Activated CD4-positive, alpha-beta T cell treated with anti-CD3 and anti-CD28 coated beads, Interleukin-10, Interleukin-2, amounts not matched to agents 100 ng/mL and 50 ng/mL, durations not matched to agents 16 hours and 8 hours (primary cell): Measurements from ENCODE around the gene ROPN1L.
"Not testable (repeated sequence)": the region's sequence is repeated elsewhere in the genome, so short reads cannot be mapped to it uniquely, and the experiment has no call there.

Experiments used
- DNase-seq: peaks from one replicate; pipeline ENCODE4 v3.0.0-alpha.2; 2020

ROPN1L gene

DNA sequence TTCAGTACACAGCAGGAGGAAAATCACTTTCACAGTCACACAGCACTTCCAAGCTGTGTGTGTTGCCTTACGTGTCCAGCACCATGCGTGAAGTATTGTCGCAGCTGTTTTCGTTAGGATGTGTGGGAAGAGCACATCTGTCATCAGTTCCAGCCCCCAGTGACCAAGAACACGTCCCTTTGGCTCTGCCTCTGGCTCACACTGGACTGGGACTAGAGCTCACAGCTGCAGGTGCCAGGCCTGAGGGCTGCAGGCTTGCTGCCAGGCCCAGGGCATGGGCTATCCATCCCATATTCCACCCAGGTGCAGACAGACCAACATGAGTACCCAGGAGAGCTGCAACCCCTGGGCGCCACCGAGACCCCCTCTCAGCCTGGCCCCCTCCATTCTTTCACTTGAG, 61.6 kb downstream of the ROPN1L start:
- no peak for DNase-seq

GRCh38 chr5:10503997-10504793, 62.5 kb downstream of the ROPN1L start:
- DNase-seq: no peak

DNA sequence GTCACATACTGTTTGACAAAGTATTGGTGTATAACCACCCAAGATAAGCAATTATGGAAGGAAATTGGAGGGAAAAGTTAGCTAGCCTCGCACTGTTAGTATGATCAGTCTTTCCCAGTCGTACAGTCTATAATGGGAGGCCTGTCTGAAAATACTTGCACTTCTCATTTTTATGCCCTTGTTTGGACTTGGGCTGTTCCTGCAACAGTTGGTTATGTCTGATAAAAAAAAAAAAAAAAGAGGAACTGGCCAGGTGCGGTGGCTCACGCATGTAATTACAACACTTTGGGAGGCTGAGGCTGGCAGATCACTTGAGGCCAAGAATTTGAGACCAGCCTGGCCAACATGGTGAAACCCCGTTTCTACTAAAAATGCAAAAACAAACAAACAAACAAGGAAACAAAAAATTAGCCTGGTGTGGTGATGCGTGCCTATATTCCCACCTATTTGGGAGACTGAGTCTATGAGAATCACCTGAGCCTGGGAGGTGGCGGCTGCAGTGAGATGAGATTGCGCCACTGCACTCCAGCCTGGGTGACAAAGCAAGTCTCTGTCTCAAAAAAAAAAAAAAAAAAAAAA, 63.9 kb downstream of the ROPN1L start:
- DNase-seq: no peak

DNA sequence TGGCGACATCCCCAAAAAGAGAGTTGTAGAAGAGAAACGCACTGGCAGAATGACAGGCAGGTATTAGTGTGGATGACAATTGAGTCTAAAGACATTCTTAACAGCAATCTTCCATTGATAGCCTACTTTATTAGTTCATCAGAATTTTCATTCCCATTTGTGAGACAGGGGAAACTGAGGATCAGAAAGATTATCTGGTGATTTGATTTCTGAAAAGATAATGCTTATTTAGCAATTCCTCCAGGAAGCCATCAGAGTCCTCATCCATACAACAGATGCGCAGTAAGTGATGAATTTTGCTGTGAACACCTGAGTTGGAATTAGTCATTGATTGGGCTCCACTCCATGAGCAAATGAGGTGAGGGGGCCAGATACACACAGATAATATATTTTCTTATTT, 64.9 kb downstream of the ROPN1L start:
- DNase-seq: no peak

DNA sequence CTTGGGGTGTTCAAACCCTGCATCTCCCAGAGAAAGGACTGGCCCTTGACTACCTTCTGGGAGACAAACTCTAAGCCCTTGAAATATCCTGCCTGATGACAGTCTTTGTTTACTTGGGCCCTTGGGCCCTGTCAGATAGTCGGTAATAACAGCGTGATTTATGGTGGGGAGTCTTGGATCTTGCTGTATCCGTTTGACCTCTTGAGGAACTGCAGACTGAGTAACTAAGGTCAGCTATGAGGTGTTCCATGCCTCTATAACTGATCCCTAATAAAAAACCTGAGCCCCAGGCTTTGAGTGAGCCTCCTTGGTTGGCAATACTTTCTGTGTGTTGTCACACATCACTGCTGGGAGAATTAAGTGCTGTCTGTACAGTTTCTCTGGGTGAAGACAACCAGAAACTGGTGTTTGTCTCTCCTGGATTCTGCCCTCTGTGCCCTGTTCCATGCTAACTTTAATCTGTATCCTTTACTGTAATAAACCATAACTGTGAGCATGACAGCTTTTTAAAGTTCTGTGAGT, 66.0 kb downstream of the ROPN1L start:
- no peak for DNase-seq

DNA sequence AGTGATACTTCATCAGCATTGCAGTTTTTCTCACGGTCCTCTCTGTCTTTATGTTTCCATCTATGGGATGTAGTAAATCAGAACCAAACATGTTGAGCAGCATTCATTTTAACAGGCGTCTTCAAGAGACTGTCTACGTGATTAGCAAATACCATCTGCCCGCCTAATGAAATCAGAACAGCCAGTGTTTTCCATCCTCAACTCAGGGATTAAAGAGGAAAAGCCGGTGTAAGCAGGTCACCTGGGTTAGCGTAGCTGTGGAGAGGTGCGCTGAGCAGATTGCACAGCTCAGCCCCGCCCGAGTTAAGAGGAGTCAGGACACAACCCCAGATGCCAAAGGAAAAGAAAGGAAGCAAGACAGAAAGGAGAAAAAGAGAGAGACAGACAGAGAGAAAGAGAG, 67.9 kb downstream of the ROPN1L start:
- no peak for DNase-seq

DNA sequence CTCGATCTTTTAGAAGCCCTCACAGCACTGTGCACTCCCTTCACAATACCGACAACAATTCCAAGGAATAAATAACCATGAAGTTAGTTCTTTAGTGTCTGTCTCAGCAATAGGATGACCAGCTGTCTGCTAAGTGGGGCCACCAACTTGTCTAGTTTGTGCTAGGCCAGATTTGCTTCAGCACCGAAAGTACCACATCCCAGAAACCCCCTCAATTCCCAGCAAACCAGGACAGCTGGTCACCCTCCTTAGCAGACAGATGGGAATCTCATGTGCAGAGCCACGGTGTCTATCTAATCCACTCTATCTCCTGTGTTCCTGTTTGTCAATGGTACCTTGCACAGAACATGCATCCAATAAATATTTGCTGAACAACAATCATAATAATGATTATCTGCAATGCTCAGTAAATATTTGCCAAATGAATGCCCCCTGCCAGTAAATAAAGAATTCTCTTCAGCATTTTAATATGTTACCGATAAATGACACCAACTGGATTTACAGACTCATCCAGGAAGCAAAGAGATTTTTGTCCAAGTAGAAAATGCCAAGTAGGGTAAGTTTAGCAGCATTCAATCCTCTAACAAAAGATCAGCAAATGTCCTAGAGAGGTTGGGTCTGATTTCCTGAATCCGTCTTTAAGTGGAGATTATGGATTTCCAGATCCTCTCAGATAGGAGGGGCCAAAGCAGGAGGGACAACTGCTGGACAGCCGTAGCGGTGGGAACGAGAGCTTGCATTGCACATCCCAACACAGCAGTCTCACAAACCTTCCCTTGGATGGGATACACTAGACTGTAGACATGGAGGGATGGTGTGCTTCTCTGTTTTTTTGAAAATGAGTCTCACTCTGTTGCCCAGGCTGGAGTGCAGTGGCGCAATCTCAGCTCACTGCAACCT, 70.3 kb downstream of the ROPN1L start:
- DNase-seq: no peak

DNA sequence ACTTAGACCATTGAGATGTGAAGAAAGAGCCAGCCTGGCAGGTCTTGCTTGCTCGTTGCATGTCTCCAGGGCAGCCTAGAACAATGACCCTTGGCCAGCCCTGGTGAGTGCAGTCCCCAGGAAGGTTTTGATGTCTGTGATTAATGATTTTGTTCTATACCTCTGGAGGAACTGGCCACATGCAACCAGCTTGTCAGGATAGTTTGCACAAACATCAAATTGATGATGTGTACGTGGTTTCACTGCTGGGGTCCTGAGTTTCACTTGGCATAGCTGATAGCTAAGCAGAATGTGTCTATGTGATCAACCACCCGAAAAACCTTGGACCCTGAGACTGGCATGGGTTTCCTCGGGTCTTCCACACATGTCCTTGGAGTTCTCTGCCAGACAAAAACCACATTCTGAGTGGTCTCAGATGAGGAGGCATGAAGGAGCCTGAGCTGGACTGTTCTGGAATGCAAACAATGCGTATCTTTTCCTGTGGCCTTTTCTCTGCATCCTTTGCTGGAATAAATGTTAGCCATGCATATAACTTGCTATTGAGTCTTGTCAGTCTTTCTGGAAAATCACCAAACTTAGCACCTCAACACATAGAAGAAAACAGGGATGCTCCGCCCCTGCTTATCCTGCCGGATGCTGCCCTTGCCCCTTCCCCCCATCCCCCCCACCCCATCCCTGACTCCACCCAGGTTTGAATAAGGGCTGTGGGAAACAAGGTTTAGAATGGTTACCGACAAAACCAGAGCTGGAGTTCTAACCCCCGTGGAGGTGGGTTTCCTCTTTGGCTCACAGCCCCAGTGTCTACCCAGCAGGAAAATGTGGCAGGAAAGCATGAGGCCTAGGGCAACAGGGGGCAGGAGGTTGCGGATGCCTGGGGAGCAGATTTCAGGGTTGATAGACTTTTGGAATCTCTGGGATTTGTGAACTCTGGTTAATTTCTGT, 72.1 kb downstream of the ROPN1L start:
- DNase-seq: no peak

GRCh38 chr5:10514572-10514971, 72.9 kb downstream of the ROPN1L start:
- not testable (repeated sequence) for DNase-seq
